PC-9 (cell line): ENCODE results near the gene LDHAL6B. TPM values are rescaled to one million over a fixed set of nuclear protein-coding genes. Genes with fewer than 3 reads are reported as not detected.

Experiments used
- BruUV-seq: library from RNA; stranded (reverse); fragments of 400-500 nt; replicated peaks from 2 replicates; lab custom pipeline; 2021; lab: Mats Ljungman, UMichigan
- CTCF ChIA-PET: fragments of 300-600 bp; sonication (Branson Sonifier 250); formaldehyde crosslinking; loops from one replicate; lab custom pipeline; 2022; ENCODE audit warnings: antibody characterized with exemption; lab: Charles Lee
- POLR2A ChIA-PET: fragments of 300-600 bp; sonication (Branson Sonifier 250); formaldehyde crosslinking; loops from one replicate; lab custom pipeline; 2022; ENCODE audit warnings: antibody characterized with exemption; ENCODE audit not compliant: unreplicated experiment; lab: Charles Lee
- DNase-seq, 2 experiments: peaks; one replicate each; pipeline versions ENCODE4 v3.0.0 to v3.0.0-alpha.2; 2015 to 2022; ENCODE audit warnings: mixed read lengths in 1 of 2
- H2AFZ ChIP-seq: fragments of 200-600 bp; sonication (generic); 2 replicates; pipeline ENCODE4 v1.8.1; 2017; ENCODE audit warnings: antibody characterized with exemption
- H3F3A ChIP-seq: fragments of 200-600 bp; sonication (generic); 2 replicates; pipeline ENCODE4 v1.8.1; 2017; ENCODE audit warnings: antibody characterized with exemption, mild to moderate bottlenecking, low read depth; ENCODE audit not compliant: insufficient read depth
- H3K27ac ChIP-seq: fragments of 200-600 bp; sonication (generic); 2 replicates; pipeline ENCODE4 v1.6.1; 2016; ENCODE audit warnings: mixed run types
- H3K27me3 ChIP-seq: fragments of 200-600 bp; sonication (generic); 2 replicates; pipeline ENCODE4 v1.6.1; 2016; ENCODE audit warnings: low read depth, mixed run types; ENCODE audit not compliant: insufficient read depth
- H3K36me3 ChIP-seq: fragments of 200-600 bp; sonication (generic); 2 replicates; pipeline ENCODE4 v1.6.1; 2016; ENCODE audit warnings: low read depth, mixed run types
- H3K4me1 ChIP-seq: fragments of 200-600 bp; sonication (generic); replicated peaks from 2 replicates; pipeline ENCODE4 v1.6.1; 2016; ENCODE audit warnings: mixed run types; ENCODE audit not compliant: insufficient read depth
- H3K4me2 ChIP-seq: fragments of 200-600 bp; sonication (generic); 2 replicates; pipeline ENCODE4 v1.6.1; 2017; ENCODE audit warnings: mixed run types
- H3K4me3 ChIP-seq: fragments of 200-600 bp; sonication (generic); 2 replicates; pipeline ENCODE4 v1.6.1; 2016; ENCODE audit warnings: mixed run types
- H3K79me2 ChIP-seq: fragments of 200-600 bp; sonication (generic); 2 replicates; pipeline ENCODE4 v1.6.1; 2017; ENCODE audit warnings: low read depth, mixed run types
- H3K9me2 ChIP-seq: fragments of 200-600 bp; sonication (generic); 2 replicates; pipeline ENCODE4 v1.8.1; 2017; ENCODE audit warnings: mild to moderate bottlenecking; ENCODE audit not compliant: insufficient read depth
- H3K9me3 ChIP-seq: fragments of 200-600 bp; sonication (generic); 2 replicates; pipeline ENCODE4 v1.8.1; 2016; ENCODE audit warnings: low read depth; ENCODE audit not compliant: insufficient read depth
- H4K20me1 ChIP-seq: fragments of 200-600 bp; sonication (generic); 2 replicates; pipeline ENCODE4 v1.8.1; 2017; ENCODE audit not compliant: insufficient read depth
- EZH2 ChIP-seq: fragments of 200-600 bp; sonication (generic); IDR thresholded peaks from 2 replicates; pipeline ENCODE4 v1.8.0; 2017; ENCODE audit warnings: antibody characterized with exemption, low read depth
- intact Hi-C: fragments of 100-400 bp; cut with micrococcal nuclease; formaldehyde crosslinking; loops from one replicate; pipeline ENCODE4 v1.10.0; 2022; ENCODE audit not compliant: unreplicated experiment
- total RNA-seq: library from RNA; stranded (reverse); gene quantifications from 2 replicates; pipeline ENCODE4 v1.2.3, GENCODE V29; 2021
- TF ChIP-seq, protein P1 (sequence below): fragments of 200-600 bp; sonication (generic); conservative IDR thresholded peaks from 2 replicates; pipeline ENCODE4 v1.6.1; 2017; ENCODE audit warnings: mixed run types, antibody characterized with exemption, mild to moderate bottlenecking, moderate library complexity

LDHAL6B gene
- total RNA-seq, 1 experiment from 2014 or later: not detected

DNA sequence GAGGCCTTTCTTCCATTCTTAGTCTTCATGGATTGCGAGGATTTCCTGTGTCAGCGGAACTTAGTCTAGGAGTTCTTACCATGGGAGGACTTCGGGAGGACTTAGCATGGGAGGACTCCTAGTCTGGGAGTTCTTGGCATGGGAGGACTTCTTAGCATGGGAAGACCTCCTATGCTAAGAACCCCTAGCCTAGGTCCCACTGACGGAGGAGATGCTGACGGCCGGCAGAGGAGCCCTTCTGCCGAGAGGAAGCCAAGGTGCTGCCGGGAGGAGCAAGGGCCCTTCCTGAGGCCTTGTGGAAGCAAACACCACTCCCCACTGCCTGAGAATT is 35.6 kb upstream of the LDHAL6B start:
- intact Hi-C loops: loop anchor here (2.0 to 5.0 kb wide), 3 partner anchors 106 to 202 kb away; partner anchors contain the start of gene MYO1E
- CTCF ChIA-PET: no interaction called here

GRCh38 chr15:59172289-59172901 is 34.2 kb upstream of the LDHAL6B start:
- TF ChIP-seq, protein P1, sequence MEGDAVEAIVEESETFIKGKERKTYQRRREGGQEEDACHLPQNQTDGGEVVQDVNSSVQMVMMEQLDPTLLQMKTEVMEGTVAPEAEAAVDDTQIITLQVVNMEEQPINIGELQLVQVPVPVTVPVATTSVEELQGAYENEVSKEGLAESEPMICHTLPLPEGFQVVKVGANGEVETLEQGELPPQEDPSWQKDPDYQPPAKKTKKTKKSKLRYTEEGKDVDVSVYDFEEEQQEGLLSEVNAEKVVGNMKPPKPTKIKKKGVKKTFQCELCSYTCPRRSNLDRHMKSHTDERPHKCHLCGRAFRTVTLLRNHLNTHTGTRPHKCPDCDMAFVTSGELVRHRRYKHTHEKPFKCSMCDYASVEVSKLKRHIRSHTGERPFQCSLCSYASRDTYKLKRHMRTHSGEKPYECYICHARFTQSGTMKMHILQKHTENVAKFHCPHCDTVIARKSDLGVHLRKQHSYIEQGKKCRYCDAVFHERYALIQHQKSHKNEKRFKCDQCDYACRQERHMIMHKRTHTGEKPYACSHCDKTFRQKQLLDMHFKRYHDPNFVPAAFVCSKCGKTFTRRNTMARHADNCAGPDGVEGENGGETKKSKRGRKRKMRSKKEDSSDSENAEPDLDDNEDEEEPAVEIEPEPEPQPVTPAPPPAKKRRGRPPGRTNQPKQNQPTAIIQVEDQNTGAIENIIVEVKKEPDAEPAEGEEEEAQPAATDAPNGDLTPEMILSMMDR: peak; percentile 49
- TF ChIP-seq EZH2: no peak
- Histone ChIP-seq H3K36me3 (peaks cover 8% of the 10 kb centered on the region), H2AFZ (no peak overlapping the region), H3K9me3 (no peaks in the 10 kb centered on the region), H3K4me2 (no peak overlapping the region), H4K20me1 (no peaks in the 10 kb centered on the region), H3K27me3 (no peaks in the 10 kb centered on the region), H3K27ac (no peak overlapping the region), H3K4me1 (peaks cover 29% of the 10 kb centered on the region), H3F3A (peaks cover 52% of the 10 kb centered on the region), H3K9me2 (no peaks in the 10 kb centered on the region), H3K79me2 (no peaks in the 10 kb centered on the region; the same call in 1 of the 2 replicates), H3K4me3 (no peak overlapping the region)
- CTCF ChIA-PET: no interaction called here
- POLR2A ChIA-PET: interaction anchor here (0.7 kb wide), 1 partner anchor 128 kb away, joined by 6 read pairs; no protein-coding TSS in a partner anchor
- no TSS peak for BruUV-seq
- intact Hi-C loops: loop anchor here (5.0 kb wide), 1 partner anchor 105 kb away; no protein-coding TSS in a partner anchor
- no peak for DNase-seq

More for the DNA sequence above, 35.6 kb upstream of the LDHAL6B start:
- no peak for DNase-seq
- Histone ChIP-seq H3K4me2 (no peak overlapping the region), H3F3A (peaks cover 46% of the 10 kb centered on the region), H3K9me2 (no peaks in the 10 kb centered on the region), H3K9me3 (no peaks in the 10 kb centered on the region), H3K4me3 (no peak overlapping the region), H3K79me2 (no peaks in the 10 kb centered on the region; the same call in 1 of the 2 replicates), H4K20me1 (no peaks in the 10 kb centered on the region), H3K27ac (peak overlapping the region; percentile 71), H3K27me3 (no peaks in the 10 kb centered on the region), H3K36me3 (peaks cover 8% of the 10 kb centered on the region), H2AFZ (no peak overlapping the region), H3K4me1 (peaks cover 28% of the 10 kb centered on the region)
- POLR2A ChIA-PET: no interaction called here
- no peak for TF ChIP-seq EZH2
- TF ChIP-seq, protein P1: no peak
- BruUV-seq: no TSS peak

DNA sequence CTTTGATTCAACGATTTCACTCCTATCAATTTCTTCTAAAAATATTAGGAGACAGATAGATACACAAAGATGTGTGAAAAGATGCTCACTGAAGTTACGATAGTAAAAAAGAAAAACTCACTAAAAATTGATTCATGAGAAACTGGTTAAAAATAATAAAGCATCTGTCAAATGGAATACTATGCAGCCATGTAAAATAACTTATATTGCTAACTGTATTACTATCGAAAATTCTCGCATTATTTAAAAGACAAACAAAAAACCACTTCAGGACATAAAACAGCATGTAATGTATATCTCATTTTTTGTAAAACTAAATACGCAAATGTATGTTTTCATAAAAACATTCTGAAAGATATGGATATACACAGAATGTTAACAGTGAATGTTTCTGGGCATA is 33.4 kb upstream of the LDHAL6B start:
- Histone ChIP-seq H3K4me1 (peaks cover 29% of the 10 kb centered on the region), H3K4me2 (no peak overlapping the region), H3K4me3 (no peak overlapping the region), H3K9me3 (no peaks in the 10 kb centered on the region), H3K36me3 (peaks cover 8% of the 10 kb centered on the region), H2AFZ (no peak overlapping the region), H3K27ac (no peak overlapping the region), H3F3A (peaks cover 56% of the 10 kb centered on the region), H3K9me2 (no peaks in the 10 kb centered on the region), H4K20me1 (no peaks in the 10 kb centered on the region), H3K27me3 (no peaks in the 10 kb centered on the region), H3K79me2 (no peaks in the 10 kb centered on the region; the same call in 1 of the 2 replicates)
- TF ChIP-seq, protein P1: no peak
- TF ChIP-seq EZH2: no peak
- POLR2A ChIA-PET: no interaction called here
- BruUV-seq: no TSS peak
- DNase-seq: no peak
- CTCF ChIA-PET: no interaction called here
- intact Hi-C loops: loop anchor here (5.0 kb wide), 1 partner anchor 104 kb away; no protein-coding TSS in a partner anchor
